ENCODE data around the gene NFYB.
A peak's percentile ranks its signal among the peaks of the same experiment; 100 is the strongest.
"Not testable (repeated sequence)": the region's sequence is repeated elsewhere in the genome, so short reads cannot be mapped to it uniquely, and the experiment has no call there.

Gene NFYB

DNA sequence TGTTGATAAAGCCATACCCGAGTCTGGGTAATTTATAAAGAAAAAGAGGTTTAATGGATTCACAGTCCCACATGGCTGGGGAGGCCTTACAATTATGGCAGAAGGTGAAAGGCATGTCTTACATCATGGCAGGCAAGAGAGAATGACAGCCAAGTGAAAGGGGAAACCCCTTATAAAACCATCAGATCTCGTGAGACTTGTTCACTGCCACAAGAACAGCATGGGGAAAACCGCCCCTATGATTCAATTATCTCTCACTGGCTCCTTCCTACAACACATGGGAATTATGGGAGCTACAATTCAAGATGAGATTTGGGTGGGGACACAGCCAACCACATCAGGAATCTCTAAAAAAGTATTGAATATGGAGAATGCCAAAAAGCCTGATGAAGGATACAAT, 25.0 kb upstream of the NFYB start:
- DNase-seq (ENCODE audit: low read depth in 2 of 2), result not testable (repeated sequence)

DNA sequence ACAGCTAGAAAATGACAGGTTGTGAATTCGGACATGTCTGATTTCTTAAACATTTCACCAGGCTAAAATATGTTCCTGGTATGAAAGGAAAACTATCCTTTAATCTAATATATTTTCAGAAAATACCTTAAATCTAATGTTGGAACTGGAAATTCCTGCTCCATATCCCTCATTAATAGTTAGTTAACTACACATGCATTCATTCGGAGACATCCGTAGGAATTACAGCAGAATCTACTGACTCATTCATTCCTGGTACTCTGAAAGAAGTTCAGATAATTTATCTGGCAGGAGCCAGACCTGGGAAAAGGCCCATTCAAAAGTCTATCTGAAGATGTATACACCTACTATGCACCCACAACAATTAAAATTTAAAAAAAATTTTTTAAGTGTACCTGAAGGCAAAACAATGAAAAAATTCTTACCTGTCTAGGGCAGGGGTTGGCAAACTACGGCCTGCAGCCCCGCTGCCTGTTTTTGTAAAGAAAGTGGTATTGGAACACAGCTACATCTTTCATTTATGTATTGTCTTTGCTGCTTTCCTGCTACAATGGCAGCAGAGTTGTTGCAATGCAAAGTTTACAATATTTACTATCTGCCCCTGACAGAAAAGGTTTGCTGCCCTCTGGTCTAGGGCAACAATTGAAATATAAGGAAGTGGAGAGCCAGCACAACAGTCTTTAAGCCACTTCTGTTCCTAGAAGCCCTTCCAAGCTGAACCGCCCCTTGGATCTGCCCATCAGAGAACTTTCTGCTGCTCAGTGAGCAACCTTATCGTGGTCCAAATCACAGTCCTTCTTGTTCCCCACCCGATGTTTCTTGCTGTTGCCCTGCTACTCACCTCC, 17.9 kb upstream of the NFYB start:
- DNase-seq (ENCODE audit: low read depth in 2 of 2), result no peak

DNA sequence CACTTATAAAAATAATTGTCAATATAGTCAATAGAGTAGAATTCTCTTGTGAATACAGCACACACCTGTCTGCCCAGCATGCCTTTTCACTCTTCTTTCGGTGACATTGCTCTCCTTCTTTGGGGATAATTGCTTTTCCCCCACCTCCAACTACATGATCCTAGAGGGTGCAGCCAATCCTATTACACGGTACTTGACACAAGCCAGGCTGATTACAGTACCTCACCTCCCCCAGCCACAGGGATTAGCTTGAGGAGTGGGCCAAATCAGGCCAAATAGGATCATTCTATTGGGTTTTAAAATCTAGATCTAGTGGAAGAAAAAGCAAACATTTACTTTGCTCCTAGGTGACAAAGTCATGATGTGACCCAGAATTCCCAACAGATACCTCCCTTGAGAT, 16.8 kb upstream of the NFYB start:
- DNase-seq (ENCODE audit: low read depth in 2 of 2), result no peak

DNA sequence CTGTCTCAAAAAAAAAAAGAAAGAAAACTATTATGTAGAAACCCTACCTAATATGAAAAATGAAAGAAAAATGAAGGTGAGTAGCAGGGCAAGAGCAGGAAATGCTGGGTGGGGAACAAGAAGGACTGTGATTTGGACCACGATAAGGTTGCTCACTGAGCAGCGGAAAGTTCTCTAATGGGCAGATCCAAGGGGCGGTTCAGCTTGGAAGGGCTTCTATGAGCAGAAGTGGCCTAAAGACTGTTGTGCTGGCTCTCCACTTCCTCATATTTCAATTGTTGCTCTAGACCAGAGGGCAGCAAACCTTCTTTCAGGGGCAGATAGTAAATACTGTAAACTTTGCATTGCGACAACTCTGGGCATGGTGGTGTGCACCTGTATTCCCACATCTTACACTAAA, 16.3 kb upstream of the NFYB start:
- DNase-seq (ENCODE audit: low read depth in 2 of 2), result no peak

DNA sequence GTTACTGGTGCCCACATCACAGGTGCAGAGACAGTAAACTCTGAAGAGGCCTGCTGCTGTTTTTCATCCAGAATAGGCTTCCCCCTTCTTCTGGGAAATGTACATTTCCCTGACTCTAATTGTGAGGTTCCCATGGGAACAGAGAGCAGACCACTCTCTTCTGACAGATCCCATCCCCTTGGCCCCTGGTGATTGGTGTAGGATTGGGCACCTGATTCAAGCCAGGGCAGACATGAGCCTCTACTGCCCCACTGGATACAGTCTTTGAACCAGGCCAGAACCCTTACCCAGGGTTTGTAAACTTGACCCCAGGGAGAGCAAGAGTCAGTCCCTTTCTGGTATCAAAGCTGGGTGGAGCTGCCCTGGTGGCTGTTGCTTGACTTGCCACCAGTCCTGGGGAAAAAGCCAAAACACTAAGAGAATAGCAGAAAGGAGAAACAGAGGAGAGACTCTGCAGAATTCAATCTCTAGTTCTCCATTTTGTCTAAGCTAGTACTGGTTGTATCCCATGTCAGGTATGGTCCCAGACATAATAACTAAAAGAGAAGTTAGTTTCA, 14.8 kb upstream of the NFYB start:
- DNase-seq (ENCODE audit: low read depth in 2 of 2), result no peak

DNA sequence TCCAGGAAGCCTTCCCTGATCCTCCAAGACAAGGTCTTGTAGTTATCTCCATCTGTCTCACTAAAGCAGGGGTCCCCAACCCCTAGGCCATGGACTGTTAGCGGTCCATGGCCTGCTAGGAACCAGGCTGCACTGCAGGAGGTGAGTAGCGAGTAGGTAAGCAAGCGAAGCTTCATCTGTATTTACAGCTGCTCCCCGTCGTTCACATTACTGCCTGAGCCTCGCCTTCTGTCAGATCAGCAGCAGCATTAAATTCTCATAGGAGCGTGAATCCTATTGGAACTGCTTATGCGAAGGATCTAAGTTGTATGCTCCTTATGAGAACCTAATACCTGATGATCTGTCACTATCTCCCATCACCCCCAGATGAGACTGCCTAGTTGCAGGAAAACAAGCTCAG, 12.4 kb upstream of the NFYB start:
- no peak for DNase-seq (ENCODE audit: low read depth in 2 of 2)

DNA sequence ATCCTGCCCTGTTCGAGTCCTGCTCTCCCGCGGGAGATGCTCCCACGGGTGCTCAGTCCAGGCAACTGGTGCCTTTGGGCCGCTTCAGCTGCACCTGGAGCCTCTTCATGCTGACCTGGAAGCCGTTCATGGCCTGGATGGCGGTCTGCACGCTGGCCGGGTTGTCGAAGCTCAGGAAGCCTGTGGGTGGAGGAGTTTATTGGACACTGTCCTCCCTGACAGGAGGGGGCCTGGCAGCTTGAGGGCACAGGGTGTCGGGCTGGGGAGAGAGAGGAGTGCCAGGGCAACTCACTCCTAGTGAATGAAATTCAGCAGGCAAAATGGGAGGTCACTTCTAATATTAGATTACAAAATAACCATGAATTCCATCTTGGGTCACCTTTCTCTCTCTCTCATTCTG, 9.3 kb upstream of the NFYB start:
- no peak for DNase-seq (ENCODE audit: low read depth in 2 of 2)

DNA sequence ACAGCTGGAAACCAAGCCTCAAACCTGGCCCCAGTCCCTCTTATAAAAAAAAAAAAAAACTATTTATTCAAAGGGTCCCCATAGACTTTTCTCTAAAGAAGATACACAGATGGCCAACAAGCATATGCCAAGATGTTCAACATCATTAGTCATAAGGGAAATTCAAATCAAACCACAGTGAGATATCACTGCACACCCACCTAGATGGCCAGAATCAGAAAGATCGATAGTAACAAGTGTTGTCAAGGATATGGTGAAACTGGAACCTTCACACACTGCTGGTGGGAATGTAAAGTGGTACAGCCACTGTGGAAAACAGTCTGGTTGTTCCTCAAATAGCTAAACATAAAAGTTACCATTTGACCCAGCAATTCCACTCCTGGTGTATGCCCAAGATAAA, 5.9 kb upstream of the NFYB start:
- no peak for DNase-seq (ENCODE audit: low read depth in 2 of 2)

DNA sequence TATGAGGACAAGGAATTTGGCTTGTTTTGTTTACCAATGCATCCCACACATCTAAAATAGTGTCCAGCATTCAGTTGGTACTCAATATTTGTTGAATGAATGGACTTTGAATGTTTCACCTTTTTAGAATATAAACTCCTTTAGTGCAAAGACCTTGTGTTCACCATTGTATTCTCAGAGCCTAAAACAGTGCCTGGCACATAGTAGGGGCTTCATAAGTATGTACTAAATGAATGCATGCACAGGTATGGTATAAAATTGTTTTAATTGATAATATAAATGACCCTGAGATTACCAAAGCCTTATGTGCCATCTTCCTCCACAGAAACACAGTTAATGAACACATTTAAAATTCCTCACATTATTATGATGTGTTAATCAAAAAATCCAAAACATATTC, 5.0 kb upstream of the NFYB start:
- DNase-seq (ENCODE audit: low read depth in 2 of 2), result no peak

DNA sequence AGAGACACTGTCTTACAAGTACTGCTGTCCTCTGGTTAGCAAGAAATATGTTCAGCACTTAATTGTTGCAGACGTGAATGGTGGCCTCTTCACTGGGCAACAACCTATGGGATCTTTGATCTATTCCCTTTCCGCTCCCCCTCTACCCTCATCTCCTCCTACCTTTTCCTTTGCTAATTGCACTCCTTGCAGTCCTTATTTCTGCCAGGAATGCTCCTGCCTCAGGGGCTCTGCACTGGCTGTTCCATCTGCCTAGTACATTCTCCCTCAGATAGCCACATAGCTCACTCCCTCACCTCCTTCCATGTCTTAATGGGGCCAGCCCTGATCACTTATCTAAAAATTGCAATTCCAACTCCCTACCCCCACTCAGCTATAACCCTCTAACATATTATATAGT, 4.5 kb upstream of the NFYB start:
- DNase-seq (ENCODE audit: low read depth in 2 of 2), result no peak

DNA sequence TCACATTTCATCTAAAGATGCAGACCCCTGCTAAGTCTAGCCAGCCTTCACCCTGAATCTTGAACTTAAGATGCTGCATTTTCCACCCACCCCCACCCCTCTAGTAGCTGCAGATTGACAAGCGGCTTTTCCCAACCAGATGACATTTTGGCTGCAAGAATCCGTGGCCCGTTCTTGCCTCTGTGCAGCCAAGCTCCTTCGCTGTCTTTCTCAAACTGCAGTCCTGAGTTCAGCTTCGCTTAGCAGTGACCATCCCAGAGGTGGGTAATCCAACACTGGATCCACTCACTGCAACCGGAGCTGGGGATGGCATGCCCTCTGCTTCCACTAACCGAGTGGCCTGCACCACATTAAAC, 765 bp upstream of the NFYB start:
- DNase-seq (ENCODE audit: low read depth in 2 of 2), result no peak

DNA sequence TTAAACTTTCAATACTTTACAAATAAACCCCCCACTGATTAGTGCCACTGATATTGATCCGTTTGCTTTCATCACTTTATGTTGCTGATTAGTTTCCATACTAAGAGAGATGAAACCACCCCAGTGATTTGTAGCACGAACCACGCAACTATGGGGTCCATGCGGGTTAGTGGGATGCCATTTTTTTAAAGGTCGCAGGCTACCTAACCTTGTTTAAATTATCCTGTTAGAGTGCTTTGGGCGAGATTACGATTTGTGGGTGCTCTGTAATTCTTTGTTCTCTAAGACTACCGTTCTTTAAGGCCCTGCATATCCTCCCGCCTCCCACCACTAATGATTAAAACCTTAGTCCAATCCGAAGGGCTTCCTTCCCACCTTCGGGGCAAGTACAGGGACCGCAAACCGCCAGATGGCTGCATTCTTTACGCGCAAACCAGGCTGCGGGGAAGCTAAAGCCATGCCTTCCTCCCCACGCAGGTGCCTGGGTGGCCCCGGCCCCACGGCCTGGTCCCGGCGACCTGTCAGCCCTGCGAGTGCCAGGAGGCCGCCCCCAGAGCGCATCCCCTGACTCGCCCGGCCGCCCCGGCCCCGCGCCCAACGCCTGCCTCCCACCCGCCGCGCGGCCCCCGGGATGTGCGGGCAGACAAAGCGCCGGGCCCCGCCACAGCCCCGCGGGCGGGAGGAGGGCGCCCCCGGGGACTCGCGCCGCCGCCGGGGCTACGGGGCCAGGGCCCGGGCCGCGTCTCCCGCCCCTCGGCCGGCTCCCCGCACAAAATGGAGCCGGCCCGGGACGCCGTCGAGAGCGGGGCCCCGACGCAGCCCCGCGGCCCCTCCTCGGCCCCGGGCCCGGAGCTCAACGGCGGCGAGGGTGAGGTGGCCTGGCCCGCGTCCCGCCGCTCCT, 759 bp downstream of the NFYB start:
- DNase-seq (ENCODE audit: low read depth in 2 of 2), result peak in 1 of 2 donors; percentile 13

DNA sequence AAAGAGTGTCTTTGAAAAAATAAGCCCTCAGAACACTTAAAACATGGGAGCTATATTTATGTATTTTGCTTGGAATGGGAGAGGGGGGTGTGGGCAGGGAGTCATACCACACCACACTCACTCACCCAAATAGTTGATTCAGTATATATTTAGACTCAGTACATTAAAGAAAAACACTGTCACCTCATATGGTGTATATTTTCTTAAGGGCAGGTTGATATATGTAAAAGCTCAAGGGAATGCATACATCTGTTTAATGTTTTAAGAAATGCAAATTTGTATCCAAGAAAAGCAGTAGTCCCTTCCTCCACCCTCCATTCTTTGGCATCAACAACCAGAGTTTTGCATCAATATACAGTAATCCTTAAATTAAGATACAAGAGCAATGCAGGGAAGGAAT, 1.4 kb downstream of the NFYB start:
- DNase-seq (ENCODE audit: low read depth in 2 of 2), result no peak

DNA sequence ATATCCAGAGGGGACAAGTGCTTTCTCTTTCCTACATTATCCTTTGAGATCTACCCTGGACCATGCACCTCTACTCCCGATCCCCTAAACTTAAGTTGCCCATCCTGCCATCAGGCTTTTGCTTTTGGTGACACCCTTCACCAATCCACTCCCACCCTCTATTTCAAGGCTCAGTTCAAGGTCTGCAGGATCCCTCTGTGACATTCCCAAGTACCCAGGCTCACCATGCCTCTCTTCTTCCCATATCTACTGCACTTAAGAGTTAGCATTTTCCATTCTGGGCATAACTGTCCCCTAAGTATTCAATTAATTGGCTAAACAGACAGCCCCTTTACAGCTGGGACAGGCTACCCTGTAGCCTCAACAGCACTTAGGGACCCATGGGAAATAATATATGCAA, 3.1 kb downstream of the NFYB start:
- DNase-seq (ENCODE audit: low read depth in 2 of 2), result no peak

DNA sequence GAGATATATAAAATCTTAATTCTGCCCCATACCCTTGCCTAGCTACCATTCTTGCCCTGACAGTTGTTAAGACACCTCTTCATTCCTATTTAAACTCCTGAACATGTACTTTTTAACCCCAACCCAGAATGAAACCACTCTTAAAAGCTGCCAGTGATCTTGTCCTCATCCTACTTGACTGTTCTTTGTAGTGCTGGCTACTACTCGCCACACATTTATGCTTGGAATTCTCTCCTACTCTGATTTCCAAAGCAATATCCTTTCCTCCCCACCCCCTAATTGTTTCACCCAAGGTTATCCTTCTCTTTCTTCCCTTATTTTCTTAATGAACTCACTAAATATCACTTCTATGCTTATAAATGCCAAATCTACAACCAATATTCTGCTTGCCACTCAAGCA, 4.1 kb downstream of the NFYB start:
- no peak for DNase-seq (ENCODE audit: low read depth in 2 of 2)

DNA sequence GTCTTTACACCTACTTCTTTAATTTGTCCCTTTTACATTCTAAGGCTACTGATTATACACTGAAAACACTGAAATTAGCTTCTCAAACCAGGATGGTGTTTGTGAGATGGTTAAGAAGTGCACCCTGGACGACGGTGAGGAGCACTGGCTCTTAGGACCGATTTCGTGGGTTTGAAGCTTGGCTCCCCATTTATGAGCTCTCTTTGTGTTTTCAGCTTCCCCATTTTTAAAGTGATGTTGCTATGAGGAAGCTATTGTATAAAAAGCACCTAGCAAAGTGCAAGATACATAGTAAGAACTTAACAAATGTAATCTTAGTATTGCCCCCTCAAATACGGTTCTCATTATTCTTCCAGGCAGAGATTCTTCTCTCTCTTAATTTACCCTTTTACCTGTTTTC, 4.7 kb downstream of the NFYB start:
- DNase-seq (ENCODE audit: low read depth in 2 of 2), result no peak

DNA sequence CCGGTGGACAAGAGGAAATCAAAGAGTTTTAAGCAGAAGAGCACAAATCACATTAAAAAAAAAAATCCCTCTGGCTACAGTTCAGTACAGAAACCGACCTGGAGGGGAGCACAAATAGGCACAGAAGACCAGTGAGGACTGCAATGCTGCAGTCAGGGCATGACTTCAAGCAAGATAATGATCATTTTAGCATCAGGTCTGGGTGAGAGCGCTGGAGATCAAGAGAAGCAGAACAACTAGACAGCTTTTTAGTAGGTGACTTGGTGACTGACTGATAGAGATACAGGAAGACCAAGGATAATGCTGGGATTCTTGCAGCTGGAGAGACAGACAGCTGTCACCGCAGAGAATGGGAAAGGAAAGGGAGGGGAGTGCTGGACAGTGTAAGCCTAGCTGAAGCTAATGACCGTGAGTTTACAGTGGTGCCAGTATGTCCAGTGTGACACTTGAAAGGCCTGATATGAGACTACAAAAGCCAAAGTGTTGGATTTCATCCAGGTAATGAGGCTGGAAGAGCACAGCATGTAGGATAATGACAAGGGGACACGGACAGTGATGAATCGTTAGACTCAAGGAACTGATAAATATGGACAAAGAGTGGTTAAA, 5.6 kb downstream of the NFYB start:
- no peak for DNase-seq (ENCODE audit: low read depth in 2 of 2)

DNA sequence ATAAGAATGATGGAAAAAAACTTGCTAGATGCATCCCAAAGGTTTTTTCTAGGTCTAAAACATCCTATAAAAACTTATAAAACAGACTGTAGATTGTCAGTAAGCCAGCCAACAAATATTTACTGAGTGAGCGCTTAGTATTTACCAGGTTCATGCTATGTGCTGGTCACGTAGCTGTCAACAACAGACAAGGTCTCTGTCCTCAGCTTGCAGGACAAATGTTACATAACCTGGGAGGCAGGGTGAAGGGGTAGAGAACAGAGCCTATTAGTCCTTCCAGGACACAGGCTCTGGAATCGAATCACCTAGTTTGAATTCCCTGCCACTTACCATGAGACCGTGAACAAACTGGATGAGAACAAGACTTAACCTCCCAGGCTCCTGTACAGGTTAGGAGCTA, 6.4 kb downstream of the NFYB start:
- no peak for DNase-seq (ENCODE audit: low read depth in 2 of 2)

DNA sequence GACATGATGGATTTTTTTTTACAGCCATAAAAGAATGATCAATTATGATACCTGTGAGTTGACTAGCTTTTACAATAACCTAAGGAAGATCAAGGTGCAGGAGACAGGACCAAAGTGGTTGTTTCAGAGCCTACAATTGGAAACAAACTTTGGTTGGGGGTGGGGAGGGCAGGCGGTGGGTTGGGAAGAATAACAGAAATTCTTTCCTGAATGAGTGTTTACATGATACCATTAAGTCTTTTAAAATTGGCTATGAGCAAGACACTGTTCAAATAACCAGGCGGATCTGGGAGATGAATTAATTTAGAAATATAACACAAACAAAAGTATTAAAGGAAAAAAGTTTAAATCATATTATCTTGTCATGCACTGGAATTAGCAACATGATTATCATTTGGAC, 7.2 kb downstream of the NFYB start:
- no peak for DNase-seq (ENCODE audit: low read depth in 2 of 2)

DNA sequence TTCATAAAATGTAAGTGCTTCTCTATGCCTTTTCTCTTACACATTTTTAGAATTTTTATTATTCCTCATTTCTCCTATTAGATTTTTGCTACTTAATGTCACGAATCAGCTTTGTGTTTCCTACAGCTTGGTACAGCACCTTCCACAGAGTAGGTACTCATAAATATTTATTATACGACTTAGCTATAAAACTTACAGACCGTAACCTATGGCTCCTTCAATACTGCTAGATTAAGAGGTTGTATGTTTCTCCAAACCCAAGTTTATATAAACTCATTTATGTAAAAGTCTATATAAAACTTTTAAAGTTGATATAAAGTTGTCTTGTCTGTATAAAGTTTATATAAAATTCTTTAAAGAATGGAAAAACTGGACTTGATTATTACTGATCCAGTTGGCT, 11.5 kb downstream of the NFYB start:
- no peak for DNase-seq (ENCODE audit: low read depth in 2 of 2)

DNA sequence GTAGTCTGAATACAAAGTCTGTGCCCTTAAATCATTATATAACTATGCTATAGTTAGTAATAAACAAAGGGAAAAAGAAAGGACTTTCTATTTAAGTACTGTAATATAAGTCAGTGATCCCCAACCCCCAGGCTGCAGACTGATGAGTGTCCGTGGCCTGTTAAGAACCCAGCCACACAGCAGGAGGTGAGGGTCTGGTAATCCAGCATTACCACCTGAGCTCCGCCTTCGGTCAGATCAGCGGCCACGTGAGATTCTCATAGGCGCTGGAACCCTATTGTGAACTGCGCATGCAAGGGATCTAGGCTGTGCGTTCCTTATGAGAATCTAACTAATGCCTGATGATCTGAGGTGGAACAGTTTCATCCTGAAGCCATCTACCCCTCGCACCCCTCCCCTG, 15.7 kb downstream of the NFYB start:
- DNase-seq (ENCODE audit: low read depth in 2 of 2), result no peak

DNA sequence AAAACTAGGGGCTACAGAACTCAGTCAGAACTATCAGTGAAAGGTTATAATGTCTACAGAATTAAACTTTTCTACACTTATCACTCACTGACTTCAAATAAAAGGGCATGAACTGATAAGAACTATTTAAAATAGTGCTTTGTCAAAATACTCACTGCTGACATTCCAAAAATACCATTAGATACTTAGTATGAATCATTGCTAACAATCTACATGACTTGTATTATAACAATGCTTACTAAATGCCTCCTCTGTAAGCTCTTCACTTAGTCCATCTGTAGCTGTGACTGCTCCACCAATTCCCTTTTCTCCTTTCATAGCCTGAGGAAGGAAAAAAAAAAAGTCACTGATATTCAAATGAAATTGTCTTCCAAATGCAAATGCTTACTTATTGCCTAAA, 17.0 kb downstream of the NFYB start:
- no peak for DNase-seq (ENCODE audit: low read depth in 2 of 2)

DNA sequence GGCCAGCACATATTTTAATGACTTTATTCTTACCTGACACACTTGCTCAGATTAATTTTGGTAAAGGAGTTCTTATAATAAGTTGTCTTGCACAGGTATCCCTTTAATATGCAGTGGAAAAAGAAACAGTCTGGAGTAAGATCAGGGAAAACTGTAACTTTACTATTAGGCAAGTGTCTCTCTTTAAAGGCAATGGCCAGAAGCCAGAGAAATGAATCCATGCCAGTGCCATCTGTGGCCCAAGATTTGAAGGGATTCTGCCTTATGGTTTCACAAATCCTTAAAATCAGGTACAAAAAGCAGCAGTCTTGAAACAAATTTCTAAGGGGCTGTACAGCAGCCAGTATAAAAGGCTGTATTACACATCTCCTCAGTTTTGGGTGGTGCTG, 22.4 kb downstream of the NFYB start:
- no peak for DNase-seq (ENCODE audit: low read depth in 2 of 2)
